NB4 (cell line): ENCODE results near the gene LRRC63.
"Not testable (repeated sequence)": the region's sequence is repeated elsewhere in the genome, so short reads cannot be mapped to it uniquely, and the experiment has no call there.

Experiments
- DNase-seq: peaks from one replicate; pipeline ENCODE4 v3.0.0; 2010; ENCODE audit warnings: low read depth
- H3K4me3 ChIP-seq: one replicate; pipeline ENCODE4 v1.5.1; 2011; ENCODE audit warnings: mild to moderate bottlenecking, low read depth, low read length, moderate library complexity
- MYC ChIP-seq: IDR thresholded peaks from 2 replicates; pipeline ENCODE4 v1.6.1; 2011; ENCODE audit warnings: low read depth, low read length
- POLR2A ChIP-seq: IDR thresholded peaks from 2 replicates; pipeline ENCODE4 v1.6.1; 2011; ENCODE audit warnings: mild to moderate bottlenecking; ENCODE audit not compliant: insufficient read length; ENCODE audit errors: extremely low read depth
- TF ChIP-seq, protein P1 (sequence below): IDR thresholded peaks from one replicate; pipeline ENCODE4 v1.5.1; 2012; ENCODE audit warnings: low read depth, low read length
- TF ChIP-seq, protein P2 (sequence below): IDR thresholded peaks from 2 replicates; pipeline ENCODE4 v1.6.1; 2011; ENCODE audit warnings: low read depth, low read length

Gene LRRC63

DNA sequence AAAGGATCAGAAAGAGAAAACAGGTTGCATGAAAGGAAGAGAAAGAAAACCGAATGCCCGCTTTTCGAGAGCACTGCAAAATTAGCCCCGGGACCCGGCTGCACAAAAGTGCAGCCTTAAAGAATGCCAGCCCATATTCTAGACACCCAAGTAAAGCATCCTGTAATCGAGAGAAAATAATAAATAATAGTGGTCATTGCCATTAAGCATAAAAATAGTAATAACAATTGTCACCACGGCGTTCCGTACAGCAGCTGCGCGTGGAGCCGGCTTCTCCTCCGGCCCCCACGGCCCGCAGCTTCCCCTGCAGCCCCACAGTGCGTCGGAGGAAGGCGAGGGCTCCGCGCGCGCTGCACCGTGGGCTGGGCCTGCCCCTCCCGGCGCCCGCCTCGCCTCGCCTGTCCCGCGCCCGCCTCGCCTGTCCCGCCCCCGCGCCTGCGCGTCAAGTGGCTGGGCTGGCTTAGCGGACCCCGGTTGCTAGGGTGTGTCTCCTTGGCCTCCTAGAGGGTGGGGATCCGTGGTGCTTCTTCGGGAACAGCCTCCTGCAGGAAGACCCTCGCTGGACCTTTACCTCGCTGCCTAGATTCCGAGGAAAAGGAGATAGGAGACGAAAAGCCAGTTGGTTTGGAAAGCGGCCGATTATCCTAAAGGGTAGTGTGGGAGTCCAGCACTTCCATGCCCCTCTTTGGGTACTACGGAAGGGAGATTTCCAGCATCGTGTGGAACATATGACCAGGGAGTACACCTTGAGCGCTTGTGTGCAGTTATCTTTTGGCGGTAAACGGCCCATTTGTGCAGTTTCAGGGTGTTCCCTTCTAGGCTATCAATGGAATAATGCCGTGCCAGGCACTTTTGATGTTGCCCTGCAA is at the start of gene LRRC63:
LRRC63 (plus strand) TSS at position 446 of the 869 bp plus-strand sequence. CDS start 1,107 bp downstream, outside the sequence.
- TF ChIP-seq MYC (no peak), POLR2A (peak; percentile 46)
- TF ChIP-seq, protein P1, sequence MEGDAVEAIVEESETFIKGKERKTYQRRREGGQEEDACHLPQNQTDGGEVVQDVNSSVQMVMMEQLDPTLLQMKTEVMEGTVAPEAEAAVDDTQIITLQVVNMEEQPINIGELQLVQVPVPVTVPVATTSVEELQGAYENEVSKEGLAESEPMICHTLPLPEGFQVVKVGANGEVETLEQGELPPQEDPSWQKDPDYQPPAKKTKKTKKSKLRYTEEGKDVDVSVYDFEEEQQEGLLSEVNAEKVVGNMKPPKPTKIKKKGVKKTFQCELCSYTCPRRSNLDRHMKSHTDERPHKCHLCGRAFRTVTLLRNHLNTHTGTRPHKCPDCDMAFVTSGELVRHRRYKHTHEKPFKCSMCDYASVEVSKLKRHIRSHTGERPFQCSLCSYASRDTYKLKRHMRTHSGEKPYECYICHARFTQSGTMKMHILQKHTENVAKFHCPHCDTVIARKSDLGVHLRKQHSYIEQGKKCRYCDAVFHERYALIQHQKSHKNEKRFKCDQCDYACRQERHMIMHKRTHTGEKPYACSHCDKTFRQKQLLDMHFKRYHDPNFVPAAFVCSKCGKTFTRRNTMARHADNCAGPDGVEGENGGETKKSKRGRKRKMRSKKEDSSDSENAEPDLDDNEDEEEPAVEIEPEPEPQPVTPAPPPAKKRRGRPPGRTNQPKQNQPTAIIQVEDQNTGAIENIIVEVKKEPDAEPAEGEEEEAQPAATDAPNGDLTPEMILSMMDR = no peak
- TF ChIP-seq, protein P2, sequence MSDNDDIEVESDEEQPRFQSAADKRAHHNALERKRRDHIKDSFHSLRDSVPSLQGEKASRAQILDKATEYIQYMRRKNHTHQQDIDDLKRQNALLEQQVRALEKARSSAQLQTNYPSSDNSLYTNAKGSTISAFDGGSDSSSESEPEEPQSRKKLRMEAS = peak; percentile 67
- DNase-seq = peak; percentile 92
- H3K4me3 ChIP-seq = peak within 1 kb of the TSS; percentile 81

GRCh38 chr13:46162741-46163140 is 49.0 kb upstream of the LRRC63 start:
- not testable (repeated sequence) for DNase-seq

GRCh38 chr13:46164661-46165060 is 47.1 kb upstream of the LRRC63 start:
- DNase-seq = no peak
- H3K4me3 ChIP-seq = no peak overlapping the region
- TF ChIP-seq, protein P2 = no peak
- TF ChIP-seq POLR2A (no peak), MYC (no peak)
- TF ChIP-seq, protein P1 = no peak

More at GRCh38 chr13:46162741-46163140, 49.0 kb upstream of the LRRC63 start:
- not testable (repeated sequence) for H3K4me3 ChIP-seq

- TF ChIP-seq POLR2A (no peak), MYC (no peak)
- TF ChIP-seq, protein P1 = no peak
- TF ChIP-seq, protein P2 = no peak
- peak overlapping the region; percentile 27 for H3K4me3 ChIP-seq
- peak; percentile 38 for DNase-seq
Measured at GRCh38 chr13:46165485-46166223, 46.1 kb upstream of the LRRC63 start.

DNA sequence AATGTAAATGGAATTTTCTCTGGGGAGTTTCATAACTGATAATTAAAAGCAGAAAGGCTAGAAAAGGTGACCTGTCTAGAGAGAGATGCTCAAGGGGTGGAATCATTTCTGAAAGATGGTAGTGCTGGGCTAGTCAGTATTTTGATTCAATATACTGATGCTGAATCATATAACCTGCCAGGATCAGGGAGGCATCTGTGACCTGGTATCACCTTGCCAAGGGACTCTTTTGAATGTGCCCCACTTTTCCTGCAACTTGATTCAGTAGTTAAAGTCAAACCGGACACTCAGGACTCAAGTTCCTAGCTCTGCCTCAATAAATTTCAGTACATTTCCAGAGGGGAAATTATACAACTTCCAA is 45.5 kb upstream of the LRRC63 start:
- no peak for DNase-seq
- H3K4me3 ChIP-seq = peak overlapping the region; percentile 27
- TF ChIP-seq, protein P2 = no peak
- TF ChIP-seq, protein P1 = no peak
- TF ChIP-seq MYC = no peak
- no peak for TF ChIP-seq POLR2A

DNA sequence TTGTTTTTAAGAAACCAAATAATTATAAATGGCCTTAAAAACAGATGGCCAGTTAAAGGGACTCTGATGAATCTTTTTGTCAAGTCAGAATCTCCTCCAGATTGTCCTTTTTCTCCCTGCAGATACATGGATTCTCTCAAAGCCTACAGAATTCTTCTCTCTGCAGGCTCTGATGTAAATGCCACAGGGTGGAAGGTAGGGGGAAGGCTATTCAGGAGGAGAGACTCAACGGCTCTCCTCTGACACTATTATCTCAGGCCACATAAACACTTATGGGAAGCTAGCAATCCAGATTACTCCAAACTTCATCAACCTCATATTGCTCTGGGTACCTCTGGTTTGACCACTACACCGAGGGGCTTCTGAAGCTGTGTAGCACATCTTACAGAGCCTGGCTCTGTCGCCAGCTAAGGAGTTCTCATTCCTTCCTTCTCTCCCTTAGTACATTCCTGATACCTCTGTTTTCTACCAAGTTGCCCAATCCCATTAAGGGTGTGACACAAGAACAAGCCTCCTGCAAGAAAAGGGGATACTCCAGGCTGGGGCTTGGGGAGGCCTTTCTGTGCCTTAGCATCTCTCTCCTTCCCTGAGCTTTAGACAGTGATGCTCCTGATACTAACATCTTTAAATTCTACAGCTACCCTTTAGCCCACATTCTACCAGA is 44.6 kb upstream of the LRRC63 start:
- DNase-seq = peak; percentile 47
- TF ChIP-seq, protein P2 = no peak
- TF ChIP-seq, protein P1 = no peak
- TF ChIP-seq MYC (no peak), POLR2A (no peak)
- peak overlapping the region; percentile 58 for H3K4me3 ChIP-seq
